ENCODE results near the gene ATP2A3.

DNA sequence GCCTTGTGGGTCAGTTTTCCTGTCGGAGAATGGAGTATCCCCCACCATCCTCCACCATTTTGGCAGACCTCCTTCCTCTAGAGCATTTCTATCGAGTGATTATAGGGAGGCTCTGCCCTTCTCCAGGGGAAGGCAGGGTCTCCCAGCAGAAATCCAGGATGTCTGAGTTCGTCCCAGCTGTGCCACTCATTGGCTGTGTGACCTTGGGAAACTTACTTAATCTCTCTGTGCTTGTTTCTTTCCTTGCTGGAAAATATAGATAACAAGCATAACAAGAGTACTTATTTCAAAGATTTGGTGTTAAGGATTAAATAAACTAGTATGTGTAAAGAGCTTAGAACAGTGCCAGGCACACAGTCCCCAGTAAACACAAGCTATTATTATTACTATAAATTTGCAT, 14.8 kb downstream of the ATP2A3 start:
- TF ChIP-seq, protein P1, sequence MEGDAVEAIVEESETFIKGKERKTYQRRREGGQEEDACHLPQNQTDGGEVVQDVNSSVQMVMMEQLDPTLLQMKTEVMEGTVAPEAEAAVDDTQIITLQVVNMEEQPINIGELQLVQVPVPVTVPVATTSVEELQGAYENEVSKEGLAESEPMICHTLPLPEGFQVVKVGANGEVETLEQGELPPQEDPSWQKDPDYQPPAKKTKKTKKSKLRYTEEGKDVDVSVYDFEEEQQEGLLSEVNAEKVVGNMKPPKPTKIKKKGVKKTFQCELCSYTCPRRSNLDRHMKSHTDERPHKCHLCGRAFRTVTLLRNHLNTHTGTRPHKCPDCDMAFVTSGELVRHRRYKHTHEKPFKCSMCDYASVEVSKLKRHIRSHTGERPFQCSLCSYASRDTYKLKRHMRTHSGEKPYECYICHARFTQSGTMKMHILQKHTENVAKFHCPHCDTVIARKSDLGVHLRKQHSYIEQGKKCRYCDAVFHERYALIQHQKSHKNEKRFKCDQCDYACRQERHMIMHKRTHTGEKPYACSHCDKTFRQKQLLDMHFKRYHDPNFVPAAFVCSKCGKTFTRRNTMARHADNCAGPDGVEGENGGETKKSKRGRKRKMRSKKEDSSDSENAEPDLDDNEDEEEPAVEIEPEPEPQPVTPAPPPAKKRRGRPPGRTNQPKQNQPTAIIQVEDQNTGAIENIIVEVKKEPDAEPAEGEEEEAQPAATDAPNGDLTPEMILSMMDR (IDR thresholded peaks at IDR 0.05) = no peak
- no peak for TF ChIP-seq EZH2 (IDR thresholded peaks at IDR 0.05; ENCODE audit: borderline replicate concordance, insufficient read depth, low read depth, low read length, poor library complexity, severe bottlenecking)
